Neural cell (in vitro differentiated cells): ENCODE measurements around the gene SLMAP.

Experiments
- CTCF ChIP-seq: fragments of 450-650 bp; IDR thresholded peaks from 2 replicates; pipeline ENCODE4 v1.5.1; 2014; ENCODE audit warnings: antibody characterized with exemption, mild to moderate bottlenecking, moderate library complexity; ENCODE audit not compliant: poor library complexity, severe bottlenecking
- EZH2 ChIP-seq: fragments of 200-600, 300-800 bp; shearing (Covaris generic), sonication (generic); IDR thresholded peaks from 2 replicates; pipeline ENCODE4 v1.6.1; 2014; ENCODE audit warnings: antibody characterized with exemption, low read length, borderline replicate concordance, mild to moderate bottlenecking; ENCODE audit not compliant: insufficient read depth, poor library complexity, severe bottlenecking
- POLR2AphosphoS5 ChIP-seq: IDR thresholded peaks from 2 replicates; pipeline ENCODE4 v1.6.1; 2012
- RAD21 ChIP-seq: fragments of 450-650 bp; conservative IDR thresholded peaks from 2 replicates; pipeline ENCODE4 v1.6.1; 2014; ENCODE audit warnings: antibody characterized with exemption, mild to moderate bottlenecking, moderate library complexity
- REST ChIP-seq: IDR thresholded peaks from 2 replicates; pipeline ENCODE4 v1.6.1; 2012; ENCODE audit warnings: borderline replicate concordance
- SMC3 ChIP-seq: fragments of 450-650 bp; conservative IDR thresholded peaks from 2 replicates; pipeline ENCODE4 v1.6.1; 2014; ENCODE audit warnings: antibody characterized with exemption, mild to moderate bottlenecking, moderate library complexity; ENCODE audit not compliant: poor library complexity
- TAF1 ChIP-seq: IDR thresholded peaks from 2 replicates; pipeline ENCODE4 v1.6.1; 2012; ENCODE audit warnings: low read depth

GRCh38 chr3:57949344-57949743, 193.2 kb downstream of the SLMAP start:
- TF ChIP-seq CTCF (no peak), EZH2 (no peak), TAF1 (no peak), POLR2AphosphoS5 (no peak), REST (no peak), SMC3 (no peak), RAD21 (no peak)
